ENCODE results near the gene CDKAL1. TPM values are rescaled to one million over a fixed set of nuclear protein-coding genes. Genes with fewer than 3 reads are reported as not detected.

The CDKAL1 gene
- total and polyA plus RNA-seq, 2 of the 8 experiments (the other 6 are each of a cell fraction or from before 2014, with no cell fraction given), result 8.4 to 24.6 TPM

- Histone ChIP-seq H3K18ac (ENCODE audit: extremely low read depth, low read length) (no peak overlapping the region), H3K9ac (replicated peaks in 1 of 4; ENCODE audit: extremely low read depth in 1 of 4, low read depth in 3 of 4, low read length in 3 of 4) (no peak overlapping the region), H2BK120ac (replicated peaks; ENCODE audit: low read depth, low read length) (no peak overlapping the region), H2BK20ac (ENCODE audit: low read length) (no peak overlapping the region), H3K27ac (ENCODE audit: low read depth, low read length) (no peak overlapping the region), H3K14ac (ENCODE audit: insufficient read length) (no peak overlapping the region), H3K79me2 (ENCODE audit: control insufficient read depth in 1 of 2, insufficient read depth in 2 of 2, low read length in 2 of 2) (no peaks in the 10 kb centered on the region), H3K9me3 (ENCODE audit: insufficient read depth in 2 of 2, low read depth in 1 of 2, low read length in 1 of 2) (no peaks in the 10 kb centered on the region), H2BK12ac (ENCODE audit: low read depth, low read length) (no peak overlapping the region), H2BK5ac (ENCODE audit: low read depth, low read length) (no peak overlapping the region), H3K23me2 (ENCODE audit: low read depth, low read length) (no peaks in the 10 kb centered on the region), H2AFZ (ENCODE audit: low read length) (no peak overlapping the region), H2BK15ac (ENCODE audit: low read length) (no peak overlapping the region), H2AK5ac (ENCODE audit: low read depth, low read length) (no peak overlapping the region), H4K5ac (ENCODE audit: insufficient read length, low read depth, low read length) (no peak overlapping the region), H3K27me3 (replicated peaks in 1 of 4; ENCODE audit: control insufficient read depth in 3 of 4, extremely low read depth in 1 of 4, insufficient read depth in 3 of 4, low read length in 3 of 4) (no peaks in the 10 kb centered on the region), H3K79me1 (ENCODE audit: low read depth, low read length) (no peaks in the 10 kb centered on the region), H3K36me3 (ENCODE audit: control insufficient read depth in 2 of 4, insufficient read depth in 4 of 4, low read length in 3 of 4) (no peaks in the 10 kb centered on the region), H3K56ac (replicated peaks; ENCODE audit: insufficient read length, low read depth, low read length) (no peak overlapping the region), H4K20me1 (replicated peaks in 1 of 2; ENCODE audit: control insufficient read depth in 1 of 2, insufficient read depth in 2 of 2, low read length in 2 of 2) (no peaks in the 10 kb centered on the region), H3K4me2 (ENCODE audit: insufficient read depth in 1 of 2, low read depth in 2 of 2, low read length in 2 of 2) (no peak overlapping the region), H3K4me1 (replicated peaks in 1 of 4; ENCODE audit: control insufficient read depth in 3 of 4, insufficient read depth in 4 of 4, low read length in 3 of 4) (no peaks in the 10 kb centered on the region), H3K23ac (ENCODE audit: insufficient read length) (no peak overlapping the region), H4K8ac (ENCODE audit: extremely low read depth, insufficient read depth, low read length) (no peak overlapping the region), H4K91ac (replicated peaks; ENCODE audit: insufficient read length, low read length) (no peak overlapping the region), H3K4me3 (ENCODE audit: extremely low read depth in 1 of 4, insufficient read depth in 2 of 4, low read depth in 3 of 4, low read length in 4 of 4) (no peak overlapping the region), H3K4ac (replicated peaks; ENCODE audit: insufficient read length, low read depth, low read length) (no peak overlapping the region)
- POLR2A ChIA-PET (ENCODE audit: partially characterized antibody), result no interaction called here
- DNase-seq (ENCODE audit: low read depth in 1 of 2, low spot score in 2 of 2), result no peak
- no peak for TF ChIP-seq TBP (IDR thresholded peaks at IDR 0.05; ENCODE audit: low read depth, low read length)
- no peak for TF ChIP-seq NANOG (IDR thresholded peaks at IDR 0.05; ENCODE audit: insufficient read depth, low read depth, low read length, poor library complexity, severe bottlenecking)
- no peak for TF ChIP-seq RXRA (IDR thresholded peaks at IDR 0.05; ENCODE audit: insufficient read depth, low read depth, low read length)
- TF ChIP-seq E2F6 (IDR thresholded peaks at IDR 0.05), result no peak
- no peak for TF ChIP-seq SP1 (IDR thresholded peaks at IDR 0.05; ENCODE audit: low read depth, low read length)
- TF ChIP-seq POLR2AphosphoS5 (IDR thresholded peaks at IDR 0.05; ENCODE audit: low read depth, low read length), result no peak
- FAIRE-seq, result no peak
- CTCF ChIA-PET (ENCODE audit: partially characterized antibody), result no interaction called here
Observed at GRCh38 chr6:21049148-21049547, 514.9 kb downstream of the CDKAL1 start.

Measured in H1 (cell line).